ENCODE data around the gene NVL.

NVL gene

DNA sequence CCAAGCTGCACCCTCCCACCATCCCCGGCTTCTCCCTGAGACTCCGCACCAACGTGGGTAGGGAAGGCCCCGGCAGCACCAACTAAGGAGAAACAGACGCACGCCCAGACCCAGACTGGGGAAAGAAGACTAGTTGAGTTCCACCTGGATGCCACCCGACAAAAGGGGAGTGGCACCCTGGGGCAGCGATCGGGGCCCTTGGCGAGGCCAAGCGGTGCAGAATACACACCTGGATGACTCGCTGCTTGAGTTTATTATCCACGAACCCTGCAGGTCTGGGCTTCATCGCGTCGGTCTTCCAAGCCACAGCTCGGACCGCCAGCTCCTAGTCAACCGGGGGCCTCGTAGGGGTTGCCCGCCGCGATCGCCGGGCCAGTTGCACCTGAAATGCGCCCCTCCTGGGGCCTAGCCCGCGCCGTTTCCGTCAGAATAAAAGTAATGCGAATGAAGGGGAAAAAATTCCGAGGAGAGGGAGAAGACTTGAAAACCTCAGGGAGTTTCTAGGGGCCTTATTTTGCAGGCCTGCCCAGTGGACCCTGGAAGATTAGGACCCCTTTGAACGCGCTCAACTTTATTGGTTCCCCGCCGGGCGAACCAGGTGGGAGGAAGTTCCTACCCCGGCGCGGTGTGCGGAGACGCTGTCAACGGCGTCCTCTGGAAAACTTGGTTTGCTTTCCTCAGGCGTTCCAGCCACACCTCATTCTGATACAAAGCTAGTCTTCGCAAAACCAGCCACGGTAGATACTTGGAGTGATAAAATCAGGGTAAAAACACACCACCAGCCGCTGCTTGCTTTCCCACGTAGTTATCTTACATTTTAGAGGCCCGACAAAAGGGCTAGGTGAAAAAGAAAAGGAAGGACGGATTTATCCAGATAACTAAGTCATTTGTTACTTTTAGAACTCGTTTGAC, at the start of gene NVL:
TSS of gene NVL (minus strand) at position 331 of the 912 bp plus-strand sequence. CDS start at position 286, 45 bp downstream.
- Histone ChIP-seq H3K4me3 (ENCODE audit: low read length in 2 of 2) (peak within 1 kb of the TSS; percentile 86 to 98), H3K36me3 (ENCODE audit: control insufficient read depth in 2 of 2, insufficient read depth in 2 of 2, low read length in 2 of 2) (no peaks in the 10 kb centered on the region), H3K4me1 (ENCODE audit: control insufficient read depth, insufficient read depth, low read length) (peaks cover 14% of the 10 kb centered on the region), H3K27me3 (ENCODE audit: control insufficient read depth in 1 of 2, insufficient read depth in 2 of 2, low read length in 2 of 2) (no peaks in the 10 kb centered on the region), H3K27ac (ENCODE audit: low read length) (peak within 1 kb of the TSS; percentile 92), H3K9me3 (ENCODE audit: control insufficient read depth in 2 of 2, low read length in 2 of 2) (no peaks in the 10 kb centered on the region), H3K9ac (ENCODE audit: low read length in 2 of 2) (peak within 1 kb of the TSS; percentile 97 to 98)

DNA sequence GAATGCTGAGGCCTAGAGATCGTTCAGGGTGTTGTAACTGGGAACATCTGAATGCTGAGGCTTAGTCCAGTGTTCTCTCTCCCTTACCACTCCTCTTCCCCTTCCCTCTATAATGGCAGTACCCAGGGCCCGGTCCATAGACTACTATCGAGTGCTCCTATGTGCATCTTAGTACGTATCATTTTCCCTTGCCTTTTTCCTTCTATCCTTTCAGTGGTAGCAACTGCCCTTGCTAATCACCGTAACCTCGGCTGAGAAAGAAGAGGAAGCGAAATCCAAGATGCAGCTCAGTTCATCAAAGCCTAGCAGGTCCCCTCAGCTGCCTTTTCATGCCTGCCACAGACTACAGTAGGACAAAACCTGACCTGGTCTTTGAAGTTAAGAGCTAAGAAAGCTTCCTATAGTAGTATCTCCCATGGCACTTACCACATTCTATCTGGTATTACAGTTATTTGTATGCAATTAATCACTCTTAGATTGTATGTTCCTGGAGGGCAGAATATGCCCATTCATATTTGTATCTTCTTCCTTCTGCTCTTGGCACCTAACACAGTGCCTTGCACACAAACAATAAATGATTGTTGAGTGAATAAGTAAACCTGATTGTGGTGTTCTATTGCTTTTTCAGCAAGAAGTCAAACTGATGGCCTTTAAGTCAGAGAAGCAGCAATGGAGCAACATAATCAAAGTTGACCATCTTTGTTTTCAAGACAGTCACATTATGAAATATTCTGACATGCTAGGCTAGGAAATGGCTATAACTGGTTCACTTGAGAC, 49.1 kb upstream of the NVL start:
- H3K27me3 ChIP-seq (ENCODE audit: control insufficient read depth in 1 of 2, insufficient read depth in 2 of 2, low read length in 2 of 2), result no peaks in the 10 kb centered on the region
- H3K4me3 ChIP-seq (ENCODE audit: low read length in 2 of 2), result no peak overlapping the region
- no peaks in the 10 kb centered on the region for H3K9me3 ChIP-seq (ENCODE audit: control insufficient read depth in 2 of 2, low read length in 2 of 2)
- no peak overlapping the region for H3K9ac ChIP-seq (ENCODE audit: low read length in 2 of 2)
- peaks cover 10% of the 10 kb centered on the region for H3K4me1 ChIP-seq (ENCODE audit: control insufficient read depth, insufficient read depth, low read length)
- H3K36me3 ChIP-seq (ENCODE audit: control insufficient read depth in 2 of 2, insufficient read depth in 2 of 2, low read length in 2 of 2), result peaks cover 20 to 25% of the 10 kb centered on the region in 2 donors
- no peak overlapping the region for H3K27ac ChIP-seq (ENCODE audit: low read length)

DNA sequence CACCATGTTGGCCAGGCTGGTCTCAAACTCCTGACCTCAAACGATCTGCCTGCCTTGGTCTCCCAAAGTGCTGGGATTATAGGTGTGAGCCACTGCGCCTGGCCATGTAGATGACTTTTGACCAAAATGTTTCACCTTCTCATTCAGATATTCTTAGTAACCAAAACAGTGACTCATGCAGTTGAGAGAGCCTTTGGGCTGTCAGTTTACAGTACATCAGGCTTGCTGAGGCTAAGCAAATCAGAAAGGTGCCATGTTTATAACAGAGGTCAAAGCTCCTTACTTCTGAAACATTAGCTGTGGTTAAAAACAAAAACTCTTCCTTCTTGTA, 47.7 kb upstream of the NVL start:
- no peak overlapping the region for H3K27ac ChIP-seq (ENCODE audit: low read length)
- no peak overlapping the region for H3K4me3 ChIP-seq (ENCODE audit: low read length in 2 of 2)
- peaks cover 25 to 28% of the 10 kb centered on the region in 2 donors for H3K36me3 ChIP-seq (ENCODE audit: control insufficient read depth in 2 of 2, insufficient read depth in 2 of 2, low read length in 2 of 2)
- H3K27me3 ChIP-seq (ENCODE audit: control insufficient read depth in 1 of 2, insufficient read depth in 2 of 2, low read length in 2 of 2), result no peaks in the 10 kb centered on the region
- H3K9me3 ChIP-seq (ENCODE audit: control insufficient read depth in 2 of 2, low read length in 2 of 2), result no peaks in the 10 kb centered on the region
- peaks cover 10% of the 10 kb centered on the region for H3K4me1 ChIP-seq (ENCODE audit: control insufficient read depth, insufficient read depth, low read length)
- no peak overlapping the region for H3K9ac ChIP-seq (ENCODE audit: low read length in 2 of 2)

DNA sequence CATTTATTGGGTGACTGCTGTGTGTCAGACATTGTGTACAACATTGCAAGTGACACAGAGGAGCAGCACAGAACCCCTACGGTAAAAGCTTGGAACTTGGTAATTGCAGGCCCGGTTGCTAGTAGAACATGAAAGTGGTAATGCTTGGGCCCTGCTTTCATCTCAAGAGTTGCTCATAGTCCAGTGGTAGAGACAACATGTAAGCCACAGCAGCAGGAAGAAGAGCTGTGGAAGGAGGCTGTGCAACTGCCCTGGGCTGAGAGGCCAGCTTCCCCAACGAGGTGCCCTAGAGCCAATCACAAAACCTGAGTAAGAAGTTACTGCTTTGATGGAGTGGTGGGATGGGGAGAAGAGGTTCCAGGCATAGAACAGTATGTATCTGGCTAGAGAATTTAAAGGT, 45.1 kb upstream of the NVL start:
- Histone ChIP-seq H3K9me3 (ENCODE audit: control insufficient read depth in 2 of 2, low read length in 2 of 2) (no peaks in the 10 kb centered on the region), H3K9ac (ENCODE audit: low read length in 2 of 2) (no peak overlapping the region), H3K27ac (ENCODE audit: low read length) (no peak overlapping the region), H3K27me3 (ENCODE audit: control insufficient read depth in 1 of 2, insufficient read depth in 2 of 2, low read length in 2 of 2) (no peaks in the 10 kb centered on the region), H3K36me3 (ENCODE audit: control insufficient read depth in 2 of 2, insufficient read depth in 2 of 2, low read length in 2 of 2) (peaks cover 33 to 50% of the 10 kb centered on the region in 2 donors), H3K4me1 (ENCODE audit: control insufficient read depth, insufficient read depth, low read length) (peaks cover 10% of the 10 kb centered on the region), H3K4me3 (ENCODE audit: low read length in 2 of 2) (no peak overlapping the region)

DNA sequence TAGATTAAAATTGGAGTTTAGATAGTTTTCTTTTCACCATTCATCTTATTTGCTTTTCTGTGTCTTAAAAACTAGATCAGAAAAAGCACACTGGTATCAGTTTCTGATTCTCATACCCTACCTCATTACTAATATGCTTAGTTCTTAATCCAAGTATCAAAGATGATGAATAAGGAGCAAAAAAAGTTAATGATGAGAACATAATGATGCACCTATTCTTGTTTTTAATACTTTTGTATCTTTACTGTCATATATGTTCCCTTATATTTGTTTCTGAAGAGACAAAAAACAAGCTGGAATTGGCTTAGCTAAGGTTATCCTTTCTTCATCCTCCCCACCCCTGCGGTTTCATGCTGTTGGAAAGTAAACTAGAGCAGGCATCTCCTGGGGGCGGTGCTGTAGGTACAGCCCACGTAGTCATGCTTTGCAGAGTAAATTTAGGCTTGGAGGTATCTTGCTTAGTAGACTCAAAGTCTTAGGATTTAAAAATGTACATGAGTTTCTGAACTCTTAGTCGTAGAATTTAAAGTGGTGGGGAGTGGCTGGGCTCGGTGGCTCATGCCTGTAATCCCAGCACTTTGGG, 43.1 kb upstream of the NVL start:
- H3K27ac ChIP-seq (ENCODE audit: low read length), result no peak overlapping the region
- H3K9me3 ChIP-seq (ENCODE audit: control insufficient read depth in 2 of 2, low read length in 2 of 2), result no peaks in the 10 kb centered on the region
- no peak overlapping the region for H3K9ac ChIP-seq (ENCODE audit: low read length in 2 of 2)
- no peaks in the 10 kb centered on the region for H3K27me3 ChIP-seq (ENCODE audit: control insufficient read depth in 1 of 2, insufficient read depth in 2 of 2, low read length in 2 of 2)
- peaks cover 42 to 45% of the 10 kb centered on the region in 2 donors for H3K36me3 ChIP-seq (ENCODE audit: control insufficient read depth in 2 of 2, insufficient read depth in 2 of 2, low read length in 2 of 2)
- no peak overlapping the region for H3K4me3 ChIP-seq (ENCODE audit: low read length in 2 of 2)
- H3K4me1 ChIP-seq (ENCODE audit: control insufficient read depth, insufficient read depth, low read length), result peaks cover 10% of the 10 kb centered on the region

DNA sequence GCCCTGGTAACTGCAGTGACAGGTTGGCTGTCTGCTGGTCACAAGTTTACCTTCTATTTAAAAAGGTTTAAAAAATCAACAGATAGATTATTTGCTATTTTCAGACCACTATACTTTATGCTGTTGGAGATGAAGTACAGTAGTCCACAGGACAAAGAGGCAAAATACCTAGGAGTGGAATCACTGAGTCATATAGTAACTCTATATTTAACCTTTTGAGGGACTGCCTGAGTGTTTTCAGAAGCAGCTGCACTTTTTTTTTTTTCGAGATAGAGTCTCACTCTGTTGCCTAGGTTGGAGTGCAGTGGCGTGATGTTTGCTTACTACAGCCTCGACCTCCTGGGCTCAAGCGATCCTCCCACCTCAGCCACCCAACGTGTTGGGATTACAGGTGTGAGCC, 38.4 kb upstream of the NVL start:
- Histone ChIP-seq H3K9ac (ENCODE audit: low read length in 2 of 2) (no peak overlapping the region), H3K27ac (ENCODE audit: low read length) (no peak overlapping the region), H3K4me3 (ENCODE audit: low read length in 2 of 2) (no peak overlapping the region), H3K9me3 (ENCODE audit: control insufficient read depth in 2 of 2, low read length in 2 of 2) (no peaks in the 10 kb centered on the region), H3K4me1 (ENCODE audit: control insufficient read depth, insufficient read depth, low read length) (no peaks in the 10 kb centered on the region), H3K36me3 (ENCODE audit: control insufficient read depth in 2 of 2, insufficient read depth in 2 of 2, low read length in 2 of 2) (peaks cover 26 to 33% of the 10 kb centered on the region in 2 donors), H3K27me3 (ENCODE audit: control insufficient read depth in 1 of 2, insufficient read depth in 2 of 2, low read length in 2 of 2) (no peaks in the 10 kb centered on the region)

DNA sequence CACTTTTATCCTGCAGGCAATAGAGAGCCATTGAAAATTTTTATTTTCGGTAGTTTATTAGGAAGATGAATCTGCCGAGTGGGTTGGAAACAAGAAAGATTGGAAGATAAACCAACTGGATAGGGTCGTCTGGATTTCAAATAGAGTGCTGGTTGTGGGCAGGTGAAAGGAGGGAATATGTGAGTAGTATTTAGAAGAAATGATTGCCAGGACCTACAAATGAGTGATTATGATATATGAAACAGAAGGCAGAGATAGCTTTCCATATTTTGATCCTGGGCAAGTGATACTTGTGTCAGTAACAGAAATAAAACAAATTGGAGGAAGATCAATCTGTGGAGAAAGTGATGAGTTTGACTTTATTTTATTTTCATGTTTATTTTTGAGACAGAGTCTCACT, 29.2 kb upstream of the NVL start:
- Histone ChIP-seq H3K4me1 (ENCODE audit: control insufficient read depth, insufficient read depth, low read length) (peaks cover 6% of the 10 kb centered on the region), H3K4me3 (ENCODE audit: low read length in 2 of 2) (no peak overlapping the region)

DNA sequence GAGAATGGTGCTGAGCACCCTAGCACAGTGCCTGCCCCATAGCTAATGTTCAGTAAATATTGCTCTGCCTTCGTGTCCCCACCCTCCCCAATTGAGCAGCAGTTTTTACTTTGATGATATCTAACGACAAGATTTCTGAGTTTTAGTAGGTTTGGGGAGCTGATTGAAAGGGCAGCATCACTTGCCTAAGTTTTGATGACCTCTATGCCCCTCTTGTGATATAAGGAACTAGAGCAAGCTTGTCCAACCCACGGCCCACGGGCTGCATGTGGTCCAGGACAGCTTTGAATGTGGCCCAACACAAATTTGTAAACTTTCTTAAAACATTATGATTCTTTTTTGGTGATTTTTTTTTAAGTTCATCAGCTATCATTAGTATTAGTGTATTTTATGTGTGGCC, 28.3 kb upstream of the NVL start:
- no peaks in the 10 kb centered on the region for H3K27me3 ChIP-seq (ENCODE audit: control insufficient read depth in 1 of 2, insufficient read depth in 2 of 2, low read length in 2 of 2)
- H3K4me1 ChIP-seq (ENCODE audit: control insufficient read depth, insufficient read depth, low read length), result peaks cover 6% of the 10 kb centered on the region
- no peaks in the 10 kb centered on the region for H3K36me3 ChIP-seq (ENCODE audit: control insufficient read depth in 2 of 2, insufficient read depth in 2 of 2, low read length in 2 of 2)
- H3K4me3 ChIP-seq (ENCODE audit: low read length in 2 of 2), result peak overlapping the region; percentile 81 to 89
- no peaks in the 10 kb centered on the region for H3K9me3 ChIP-seq (ENCODE audit: control insufficient read depth in 2 of 2, low read length in 2 of 2)
- no peak overlapping the region for H3K27ac ChIP-seq (ENCODE audit: low read length)
- peak overlapping the region; percentile 36 to 84 for H3K9ac ChIP-seq (ENCODE audit: low read length in 2 of 2)

More for the DNA sequence above, 29.2 kb upstream of the NVL start:
- Histone ChIP-seq H3K36me3 (ENCODE audit: control insufficient read depth in 2 of 2, insufficient read depth in 2 of 2, low read length in 2 of 2) (peaks cover 0 to 2% of the 10 kb centered on the region in 2 donors), H3K9ac (ENCODE audit: low read length in 2 of 2) (no peak overlapping the region), H3K27me3 (ENCODE audit: control insufficient read depth in 1 of 2, insufficient read depth in 2 of 2, low read length in 2 of 2) (no peaks in the 10 kb centered on the region), H3K27ac (ENCODE audit: low read length) (no peak overlapping the region), H3K9me3 (ENCODE audit: control insufficient read depth in 2 of 2, low read length in 2 of 2) (no peaks in the 10 kb centered on the region)

DNA sequence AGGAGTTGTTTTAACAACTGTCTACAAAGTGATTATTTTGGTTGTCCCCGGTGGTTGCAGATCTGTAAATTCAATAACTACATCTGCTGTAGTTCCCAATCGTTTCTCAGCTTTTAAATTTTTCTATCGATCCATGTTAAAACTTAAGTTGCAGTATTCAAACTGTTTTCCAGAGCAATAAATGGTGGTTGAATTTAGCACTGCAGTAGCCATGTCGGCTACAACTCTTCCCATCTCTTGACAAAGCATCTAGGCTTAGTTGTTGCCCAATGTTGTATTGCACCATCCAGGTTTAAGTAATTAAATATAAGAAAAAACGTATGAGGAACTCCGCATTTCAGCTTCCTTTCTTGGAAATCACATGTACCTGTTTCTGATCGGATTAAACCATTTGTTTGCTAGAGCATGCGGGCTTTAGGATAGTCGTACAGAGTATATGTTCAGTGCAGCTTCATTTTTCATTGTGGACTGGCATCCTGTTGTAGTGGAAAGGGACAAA, 27.7 kb upstream of the NVL start:
- Histone ChIP-seq H3K9me3 (ENCODE audit: control insufficient read depth in 2 of 2, low read length in 2 of 2) (no peaks in the 10 kb centered on the region), H3K27ac (ENCODE audit: low read length) (peak overlapping the region; percentile 77), H3K27me3 (ENCODE audit: control insufficient read depth in 1 of 2, insufficient read depth in 2 of 2, low read length in 2 of 2) (no peaks in the 10 kb centered on the region), H3K9ac (ENCODE audit: low read length in 2 of 2) (peak overlapping the region; percentile 81 to 84), H3K36me3 (ENCODE audit: control insufficient read depth in 2 of 2, insufficient read depth in 2 of 2, low read length in 2 of 2) (no peaks in the 10 kb centered on the region), H3K4me1 (ENCODE audit: control insufficient read depth, insufficient read depth, low read length) (peaks cover 6% of the 10 kb centered on the region), H3K4me3 (ENCODE audit: low read length in 2 of 2) (peak overlapping the region; percentile 81 to 89)

DNA sequence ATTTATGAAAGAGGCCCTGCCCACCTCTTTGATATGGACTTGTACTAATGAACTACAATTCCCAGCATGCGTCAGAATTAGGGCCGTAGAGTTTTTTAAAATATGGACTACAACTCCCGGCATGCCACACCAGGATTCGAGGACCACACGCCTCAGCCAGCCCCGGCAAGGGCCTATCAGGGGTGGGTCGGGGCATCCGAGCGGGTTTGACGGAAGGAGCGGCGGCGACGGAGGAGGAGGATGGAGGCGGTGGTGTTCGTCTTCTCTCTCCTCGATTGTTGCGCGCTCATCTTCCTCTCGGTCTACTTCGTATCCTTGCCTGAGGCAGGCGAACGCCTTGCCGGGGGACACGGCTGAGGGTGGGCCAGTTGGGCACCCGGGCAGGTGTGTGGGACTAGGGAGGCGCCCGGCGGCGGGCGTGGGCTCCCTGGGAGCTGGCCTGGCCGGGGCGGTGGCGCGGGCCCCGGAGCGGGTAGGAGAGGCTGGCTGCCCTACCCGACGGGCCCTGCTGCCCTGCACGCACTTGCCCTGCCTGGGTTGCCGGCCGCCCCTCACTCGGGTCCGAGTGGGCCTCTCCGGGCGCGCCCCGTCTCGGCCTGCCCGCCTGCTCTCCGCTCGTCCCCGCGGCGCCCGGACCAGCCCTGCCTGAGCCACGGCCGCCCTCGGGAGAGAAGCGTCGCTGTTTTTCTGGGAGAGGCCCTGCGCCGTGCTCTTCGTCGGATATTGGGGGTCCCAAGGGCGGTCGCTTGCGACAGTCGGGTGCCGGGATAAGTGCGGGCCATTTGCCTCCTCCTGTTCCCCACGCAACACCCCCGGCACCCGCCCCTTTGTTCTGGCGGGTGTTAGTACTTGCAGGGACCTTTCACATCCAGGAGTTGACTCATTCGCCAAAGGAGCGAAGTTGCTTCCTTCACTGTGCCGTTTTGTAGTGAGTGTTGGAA, 27.0 kb upstream of the NVL start, which contains the start of gene CNIH4:
TSS of gene CNIH4 (plus strand) at position 195 of the 941 bp plus-strand sequence. CDS start at position 241, 46 bp downstream.
- H3K9ac ChIP-seq (ENCODE audit: low read length in 2 of 2), result peak within 1 kb of the TSS; percentile 81 to 84
- H3K9me3 ChIP-seq (ENCODE audit: control insufficient read depth in 2 of 2, low read length in 2 of 2), result no peaks in the 10 kb centered on the region
- no peaks in the 10 kb centered on the region for H3K36me3 ChIP-seq (ENCODE audit: control insufficient read depth in 2 of 2, insufficient read depth in 2 of 2, low read length in 2 of 2)
- peaks cover 6% of the 10 kb centered on the region for H3K4me1 ChIP-seq (ENCODE audit: control insufficient read depth, insufficient read depth, low read length)
- peak within 1 kb of the TSS; percentile 77 for H3K27ac ChIP-seq (ENCODE audit: low read length)
- H3K4me3 ChIP-seq (ENCODE audit: low read length in 2 of 2), result peak within 1 kb of the TSS; percentile 81 to 89
- H3K27me3 ChIP-seq (ENCODE audit: control insufficient read depth in 1 of 2, insufficient read depth in 2 of 2, low read length in 2 of 2), result no peaks in the 10 kb centered on the region

Measured in stomach smooth muscle (tissue), 2 donors.